HEK293 (cell line): Measurements from ENCODE around the gene NCAPD3.

Experiments used
- CTCF ChIA-PET: fragments of 350-600 bp; formaldehyde crosslinking; extraction: SDS; loops from one replicate; lab custom pipeline; 2021; ENCODE audit warnings: antibody characterized with exemption; lab: Yijun Ruan, JAX
- POLR2A ChIA-PET: fragments of 300-600 bp; formaldehyde crosslinking; extraction: SDS; loops from one replicate; lab custom pipeline; 2020; ENCODE audit warnings: antibody characterized with exemption, inconsistent platforms; lab: Yijun Ruan, JAX
- H3K27ac ChIP-seq: fragments of 200-500 bp; sonication (Bioruptor generic); 2 replicates; pipeline ENCODE4 v1.5.1; 2014; ENCODE audit warnings: low read depth, low read length, control low read depth, inconsistent platforms; ENCODE audit errors: extremely low read depth
- H3K36me3 ChIP-seq, 2 experiments: fragments of 200-500 bp in 1 of 2; sonication (Bioruptor generic) in 1 of 2; 1 replicate in 1 of 2; 2 replicates in 1 of 2; pipeline ENCODE4 v1.5.1; 2014 to 2017; ENCODE audit warnings: inconsistent platforms in 2 of 2, low read length in 2 of 2; ENCODE audit not compliant: control insufficient read depth in 2 of 2, insufficient read depth in 1 of 2
- H3K4me1 ChIP-seq: fragments of 200-500 bp; sonication (Bioruptor generic); 2 replicates; pipeline ENCODE4 v1.5.1; 2014; ENCODE audit warnings: mild to moderate bottlenecking, low read length, inconsistent platforms; ENCODE audit not compliant: control insufficient read depth, insufficient read depth
- H3K4me3 ChIP-seq: 2 replicates; pipeline ENCODE4 v1.5.1; 2011; ENCODE audit warnings: low read depth, mild to moderate bottlenecking, control low read depth, low read length, moderate library complexity
- H3K9me3 ChIP-seq: fragments of 200-500 bp; sonication (Bioruptor generic); 2 replicates; pipeline ENCODE4 v1.5.1; 2014; ENCODE audit warnings: low read depth, low read length, inconsistent platforms; ENCODE audit not compliant: control insufficient read depth, insufficient read depth
- HOXD13 ChIP-seq: sonication (generic); formaldehyde crosslinking; IDR thresholded peaks from 2 replicates; pipeline ENCODE4 v1.8.0; 2022; ENCODE audit warnings: missing genetic modification reagents, borderline replicate concordance
- OVOL3 ChIP-seq: fragments of 450-650 bp; formaldehyde crosslinking; IDR thresholded peaks from 2 replicates; pipeline ENCODE4 v1.5.1; 2016; ENCODE audit warnings: missing biosample characterization, missing genetic modification characterization
- TRIM28 ChIP-seq: IDR thresholded peaks from 2 replicates; pipeline ENCODE4 v1.6.1; 2011; ENCODE audit warnings: low read length, control low read depth, borderline replicate concordance
- ZBTB1 ChIP-seq: fragments of 450-650 bp; formaldehyde crosslinking; IDR thresholded peaks from 2 replicates; pipeline ENCODE4 v1.5.1; 2016; ENCODE audit warnings: missing biosample characterization, missing genetic modification characterization
- ZBTB20 ChIP-seq: fragments of 450-650 bp; formaldehyde crosslinking; IDR thresholded peaks from 2 replicates; pipeline ENCODE4 v1.5.1; 2016; ENCODE audit warnings: missing biosample characterization, missing genetic modification characterization
- ZNF174 ChIP-seq: fragments of 450-650 bp; formaldehyde crosslinking; IDR thresholded peaks from 2 replicates; pipeline ENCODE4 v1.5.0; 2017; ENCODE audit warnings: missing biosample characterization, mild to moderate bottlenecking, missing genetic modification characterization
- ZNF202 ChIP-seq: fragments of 450-650 bp; formaldehyde crosslinking; IDR thresholded peaks from 2 replicates; pipeline ENCODE4 v1.5.1; 2016; ENCODE audit warnings: missing biosample characterization, missing genetic modification characterization, borderline replicate concordance
- ZNF239 ChIP-seq: fragments of 450-650 bp; formaldehyde crosslinking; IDR thresholded peaks from 2 replicates; pipeline ENCODE4 v1.5.1; 2016; ENCODE audit warnings: missing biosample characterization, missing genetic modification characterization
- ZNF324 ChIP-seq: fragments of 450-650 bp; formaldehyde crosslinking; IDR thresholded peaks from 2 replicates; pipeline ENCODE4 v1.5.1; 2016; ENCODE audit warnings: missing biosample characterization, missing genetic modification characterization
- ZNF404 ChIP-seq: fragments of 450-650 bp; formaldehyde crosslinking; IDR thresholded peaks from 2 replicates; pipeline ENCODE4 v1.5.1; 2017; ENCODE audit warnings: missing biosample characterization, missing genetic modification characterization
- ZNF571 ChIP-seq: fragments of 450-650 bp; formaldehyde crosslinking; IDR thresholded peaks from 2 replicates; pipeline ENCODE4 v1.5.0; 2017; ENCODE audit warnings: missing biosample characterization, missing genetic modification characterization
- ZNF629 ChIP-seq: fragments of 450-650 bp; formaldehyde crosslinking; IDR thresholded peaks from 2 replicates; pipeline ENCODE4 v1.5.1; 2017; ENCODE audit warnings: missing biosample characterization, missing genetic modification characterization
- ZXDB ChIP-seq: fragments of 450-650 bp; formaldehyde crosslinking; IDR thresholded peaks from 2 replicates; pipeline ENCODE4 v1.5.1; 2016; ENCODE audit warnings: missing biosample characterization, missing genetic modification characterization
- TF ChIP-seq, protein P1 (sequence below): fragments of 450-650 bp; formaldehyde crosslinking; optimal IDR thresholded peaks from 2 replicates; pipeline ENCODE3; 2016; ENCODE audit warnings: missing biosample characterization, mild to moderate bottlenecking, missing genetic modification characterization
- TF ChIP-seq, protein P2 (sequence below): fragments of 450-650 bp; formaldehyde crosslinking; IDR thresholded peaks from 2 replicates; pipeline ENCODE4 v1.5.1; 2016; ENCODE audit warnings: missing biosample characterization, missing genetic modification characterization, low read depth
- TF ChIP-seq, protein P3 (sequence below): fragments of 450-650 bp; formaldehyde crosslinking; IDR thresholded peaks from 2 replicates; pipeline ENCODE4 v1.5.1; 2016; ENCODE audit warnings: missing biosample characterization, missing genetic modification characterization
- TF ChIP-seq, protein P4 (sequence below): fragments of 450-650 bp; formaldehyde crosslinking; IDR thresholded peaks from 2 replicates; pipeline ENCODE4 v1.5.1; 2017; ENCODE audit warnings: missing biosample characterization, missing genetic modification characterization
- TF ChIP-seq, protein P5 (sequence below): fragments of 450-650 bp; formaldehyde crosslinking; IDR thresholded peaks from 2 replicates; pipeline ENCODE4 v1.5.1; 2016; ENCODE audit warnings: missing biosample characterization, missing genetic modification characterization
- TF ChIP-seq, protein P6 (sequence below): fragments of 450-650 bp; formaldehyde crosslinking; IDR thresholded peaks from 2 replicates; pipeline ENCODE4 v1.5.1; 2017; ENCODE audit warnings: missing biosample characterization, missing genetic modification characterization
- TF ChIP-seq, protein P7 (sequence below): fragments of 450-650 bp; formaldehyde crosslinking; IDR thresholded peaks from 2 replicates; pipeline ENCODE4 v1.5.1; 2016; ENCODE audit warnings: missing biosample characterization, missing genetic modification characterization

Gene NCAPD3

DNA sequence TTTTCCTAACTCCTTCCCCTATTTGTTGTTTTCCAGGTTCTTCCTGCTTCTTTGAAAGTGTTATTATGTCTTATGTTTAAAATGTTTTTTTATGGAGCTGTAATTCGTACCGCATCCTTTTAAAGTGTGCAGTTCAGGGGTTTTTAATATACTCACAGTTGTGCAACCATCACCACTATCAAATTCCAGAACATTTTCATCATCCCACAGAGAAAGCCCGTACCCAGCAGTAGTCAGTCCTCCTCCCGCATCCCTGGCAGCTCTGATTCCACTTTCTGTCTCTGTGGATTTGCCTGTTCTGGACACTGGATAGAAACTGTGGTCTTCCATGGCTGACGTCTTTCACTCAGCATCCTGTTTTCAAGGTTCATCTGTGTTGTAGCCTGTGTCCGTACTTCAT is 81.2 kb downstream of the NCAPD3 start:
- H3K4me3 ChIP-seq: no peak overlapping the region
- peaks cover 0 to 52% of the 10 kb centered on the region in 2 experiments; a peak in 2 of 3 replicates for H3K36me3 ChIP-seq
- H3K27ac ChIP-seq: no peak overlapping the region
- ChIA-PET POLR2A (no interaction called here), CTCF (interaction anchor here (1.2 kb wide), 1 partner anchor 10 kb away, joined by 4 read pairs; no protein-coding TSS in a partner anchor)
- no peaks in the 10 kb centered on the region for H3K4me1 ChIP-seq
- no peak for TF ChIP-seq TRIM28
- no peak for TF ChIP-seq ZNF629 (tag by site-specific recombination)
- no peak for TF ChIP-seq ZXDB
- TF ChIP-seq, protein P1, sequence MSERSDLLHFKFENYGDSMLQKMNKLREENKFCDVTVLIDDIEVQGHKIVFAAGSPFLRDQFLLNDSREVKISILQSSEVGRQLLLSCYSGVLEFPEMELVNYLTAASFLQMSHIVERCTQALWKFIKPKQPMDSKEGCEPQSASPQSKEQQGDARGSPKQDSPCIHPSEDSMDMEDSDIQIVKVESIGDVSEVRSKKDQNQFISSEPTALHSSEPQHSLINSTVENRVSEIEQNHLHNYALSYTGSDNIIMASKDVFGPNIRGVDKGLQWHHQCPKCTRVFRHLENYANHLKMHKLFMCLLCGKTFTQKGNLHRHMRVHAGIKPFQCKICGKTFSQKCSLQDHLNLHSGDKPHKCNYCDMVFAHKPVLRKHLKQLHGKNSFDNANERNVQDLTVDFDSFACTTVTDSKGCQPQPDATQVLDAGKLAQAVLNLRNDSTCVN (tag by site-specific recombination): no peak
- TF ChIP-seq ZNF571: no peak
- TF ChIP-seq, protein P2, sequence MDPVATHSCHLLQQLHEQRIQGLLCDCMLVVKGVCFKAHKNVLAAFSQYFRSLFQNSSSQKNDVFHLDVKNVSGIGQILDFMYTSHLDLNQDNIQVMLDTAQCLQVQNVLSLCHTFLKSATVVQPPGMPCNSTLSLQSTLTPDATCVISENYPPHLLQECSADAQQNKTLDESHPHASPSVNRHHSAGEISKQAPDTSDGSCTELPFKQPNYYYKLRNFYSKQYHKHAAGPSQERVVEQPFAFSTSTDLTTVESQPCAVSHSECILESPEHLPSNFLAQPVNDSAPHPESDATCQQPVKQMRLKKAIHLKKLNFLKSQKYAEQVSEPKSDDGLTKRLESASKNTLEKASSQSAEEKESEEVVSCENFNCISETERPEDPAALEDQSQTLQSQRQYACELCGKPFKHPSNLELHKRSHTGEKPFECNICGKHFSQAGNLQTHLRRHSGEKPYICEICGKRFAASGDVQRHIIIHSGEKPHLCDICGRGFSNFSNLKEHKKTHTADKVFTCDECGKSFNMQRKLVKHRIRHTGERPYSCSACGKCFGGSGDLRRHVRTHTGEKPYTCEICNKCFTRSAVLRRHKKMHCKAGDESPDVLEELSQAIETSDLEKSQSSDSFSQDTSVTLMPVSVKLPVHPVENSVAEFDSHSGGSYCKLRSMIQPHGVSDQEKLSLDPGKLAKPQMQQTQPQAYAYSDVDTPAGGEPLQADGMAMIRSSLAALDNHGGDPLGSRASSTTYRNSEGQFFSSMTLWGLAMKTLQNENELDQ (tag by site-specific recombination): no peak
- TF ChIP-seq ZBTB1: no peak
- TF ChIP-seq ZNF202 (tag by site-specific recombination): no peak
- TF ChIP-seq, protein P3, sequence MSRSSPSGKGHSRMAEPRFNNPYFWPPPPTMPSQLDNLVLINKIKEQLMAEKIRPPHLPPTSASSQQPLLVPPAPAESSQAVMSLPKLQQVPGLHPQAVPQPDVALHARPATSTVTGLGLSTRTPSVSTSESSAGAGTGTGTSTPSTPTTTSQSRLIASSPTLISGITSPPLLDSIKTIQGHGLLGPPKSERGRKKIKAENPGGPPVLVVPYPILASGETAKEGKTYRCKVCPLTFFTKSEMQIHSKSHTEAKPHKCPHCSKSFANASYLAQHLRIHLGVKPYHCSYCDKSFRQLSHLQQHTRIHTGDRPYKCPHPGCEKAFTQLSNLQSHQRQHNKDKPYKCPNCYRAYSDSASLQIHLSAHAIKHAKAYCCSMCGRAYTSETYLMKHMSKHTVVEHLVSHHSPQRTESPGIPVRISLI: no peak
- no peak for TF ChIP-seq ZNF174
- TF ChIP-seq, protein P4, sequence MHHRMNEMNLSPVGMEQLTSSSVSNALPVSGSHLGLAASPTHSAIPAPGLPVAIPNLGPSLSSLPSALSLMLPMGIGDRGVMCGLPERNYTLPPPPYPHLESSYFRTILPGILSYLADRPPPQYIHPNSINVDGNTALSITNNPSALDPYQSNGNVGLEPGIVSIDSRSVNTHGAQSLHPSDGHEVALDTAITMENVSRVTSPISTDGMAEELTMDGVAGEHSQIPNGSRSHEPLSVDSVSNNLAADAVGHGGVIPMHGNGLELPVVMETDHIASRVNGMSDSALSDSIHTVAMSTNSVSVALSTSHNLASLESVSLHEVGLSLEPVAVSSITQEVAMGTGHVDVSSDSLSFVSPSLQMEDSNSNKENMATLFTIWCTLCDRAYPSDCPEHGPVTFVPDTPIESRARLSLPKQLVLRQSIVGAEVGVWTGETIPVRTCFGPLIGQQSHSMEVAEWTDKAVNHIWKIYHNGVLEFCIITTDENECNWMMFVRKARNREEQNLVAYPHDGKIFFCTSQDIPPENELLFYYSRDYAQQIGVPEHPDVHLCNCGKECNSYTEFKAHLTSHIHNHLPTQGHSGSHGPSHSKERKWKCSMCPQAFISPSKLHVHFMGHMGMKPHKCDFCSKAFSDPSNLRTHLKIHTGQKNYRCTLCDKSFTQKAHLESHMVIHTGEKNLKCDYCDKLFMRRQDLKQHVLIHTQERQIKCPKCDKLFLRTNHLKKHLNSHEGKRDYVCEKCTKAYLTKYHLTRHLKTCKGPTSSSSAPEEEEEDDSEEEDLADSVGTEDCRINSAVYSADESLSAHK (tag by site-specific recombination): no peak
- TF ChIP-seq, protein P5, sequence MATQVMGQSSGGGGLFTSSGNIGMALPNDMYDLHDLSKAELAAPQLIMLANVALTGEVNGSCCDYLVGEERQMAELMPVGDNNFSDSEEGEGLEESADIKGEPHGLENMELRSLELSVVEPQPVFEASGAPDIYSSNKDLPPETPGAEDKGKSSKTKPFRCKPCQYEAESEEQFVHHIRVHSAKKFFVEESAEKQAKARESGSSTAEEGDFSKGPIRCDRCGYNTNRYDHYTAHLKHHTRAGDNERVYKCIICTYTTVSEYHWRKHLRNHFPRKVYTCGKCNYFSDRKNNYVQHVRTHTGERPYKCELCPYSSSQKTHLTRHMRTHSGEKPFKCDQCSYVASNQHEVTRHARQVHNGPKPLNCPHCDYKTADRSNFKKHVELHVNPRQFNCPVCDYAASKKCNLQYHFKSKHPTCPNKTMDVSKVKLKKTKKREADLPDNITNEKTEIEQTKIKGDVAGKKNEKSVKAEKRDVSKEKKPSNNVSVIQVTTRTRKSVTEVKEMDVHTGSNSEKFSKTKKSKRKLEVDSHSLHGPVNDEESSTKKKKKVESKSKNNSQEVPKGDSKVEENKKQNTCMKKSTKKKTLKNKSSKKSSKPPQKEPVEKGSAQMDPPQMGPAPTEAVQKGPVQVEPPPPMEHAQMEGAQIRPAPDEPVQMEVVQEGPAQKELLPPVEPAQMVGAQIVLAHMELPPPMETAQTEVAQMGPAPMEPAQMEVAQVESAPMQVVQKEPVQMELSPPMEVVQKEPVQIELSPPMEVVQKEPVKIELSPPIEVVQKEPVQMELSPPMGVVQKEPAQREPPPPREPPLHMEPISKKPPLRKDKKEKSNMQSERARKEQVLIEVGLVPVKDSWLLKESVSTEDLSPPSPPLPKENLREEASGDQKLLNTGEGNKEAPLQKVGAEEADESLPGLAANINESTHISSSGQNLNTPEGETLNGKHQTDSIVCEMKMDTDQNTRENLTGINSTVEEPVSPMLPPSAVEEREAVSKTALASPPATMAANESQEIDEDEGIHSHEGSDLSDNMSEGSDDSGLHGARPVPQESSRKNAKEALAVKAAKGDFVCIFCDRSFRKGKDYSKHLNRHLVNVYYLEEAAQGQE (tag by site-specific recombination): no peak
- TF ChIP-seq ZNF324 (tag by site-specific recombination): no peak
- no peak for TF ChIP-seq ZNF404 (tag by site-specific recombination)
- H3K9me3 ChIP-seq: no peaks in the 10 kb centered on the region; the same call in 1 of the 2 replicates

DNA sequence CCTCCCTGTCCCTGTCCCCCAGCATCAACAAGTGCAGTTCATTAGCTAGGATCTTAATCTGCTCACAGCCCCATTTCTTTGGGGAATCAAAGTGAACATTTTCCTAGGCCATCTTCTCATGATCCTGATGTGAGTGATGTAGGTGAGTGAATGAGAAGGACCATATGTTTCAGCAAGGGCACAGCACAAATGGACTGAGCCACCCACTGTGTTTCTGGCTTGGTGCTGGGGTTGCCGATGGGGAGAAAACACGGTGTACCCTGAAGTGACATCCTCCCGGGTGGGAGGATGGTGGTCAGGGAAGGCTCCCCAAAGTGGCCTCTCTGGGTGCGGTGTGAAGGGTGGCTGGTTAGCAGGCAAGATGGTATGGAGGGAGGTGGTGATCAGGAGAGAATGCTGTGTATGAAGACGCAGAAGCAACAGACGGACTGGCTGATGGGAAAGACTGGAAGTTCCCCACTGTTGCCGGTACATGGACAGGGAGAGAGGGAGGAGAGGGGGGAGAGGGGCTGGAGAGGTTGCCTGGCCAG is 82.7 kb downstream of the NCAPD3 start:
- H3K36me3 ChIP-seq: peaks cover 0 to 40% of the 10 kb centered on the region in 2 experiments; a peak in 1 of 3 replicates
- no peaks in the 10 kb centered on the region; the same call in 1 of the 2 replicates for H3K9me3 ChIP-seq
- CTCF ChIA-PET: interaction anchor here (0.6 to 3.0 kb wide), 10 partner anchors 7 to 213 kb away, joined by 3 to 44 read pairs (median 4); no protein-coding TSS in a partner anchor
- no peaks in the 10 kb centered on the region for H3K4me1 ChIP-seq
- POLR2A ChIA-PET: no interaction called here
- no peak overlapping the region for H3K4me3 ChIP-seq
- no peak overlapping the region for H3K27ac ChIP-seq
- no peak for TF ChIP-seq HOXD13
- no peak for TF ChIP-seq OVOL3 (tag by site-specific recombination)
- TF ChIP-seq ZBTB20 (tag by site-specific recombination): no peak
- no peak for TF ChIP-seq ZNF239 (tag by site-specific recombination)
- TF ChIP-seq, protein P6, sequence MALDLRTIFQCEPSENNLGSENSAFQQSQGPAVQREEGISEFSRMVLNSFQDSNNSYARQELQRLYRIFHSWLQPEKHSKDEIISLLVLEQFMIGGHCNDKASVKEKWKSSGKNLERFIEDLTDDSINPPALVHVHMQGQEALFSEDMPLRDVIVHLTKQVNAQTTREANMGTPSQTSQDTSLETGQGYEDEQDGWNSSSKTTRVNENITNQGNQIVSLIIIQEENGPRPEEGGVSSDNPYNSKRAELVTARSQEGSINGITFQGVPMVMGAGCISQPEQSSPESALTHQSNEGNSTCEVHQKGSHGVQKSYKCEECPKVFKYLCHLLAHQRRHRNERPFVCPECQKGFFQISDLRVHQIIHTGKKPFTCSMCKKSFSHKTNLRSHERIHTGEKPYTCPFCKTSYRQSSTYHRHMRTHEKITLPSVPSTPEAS (tag by site-specific recombination): no peak
- TF ChIP-seq, protein P7, sequence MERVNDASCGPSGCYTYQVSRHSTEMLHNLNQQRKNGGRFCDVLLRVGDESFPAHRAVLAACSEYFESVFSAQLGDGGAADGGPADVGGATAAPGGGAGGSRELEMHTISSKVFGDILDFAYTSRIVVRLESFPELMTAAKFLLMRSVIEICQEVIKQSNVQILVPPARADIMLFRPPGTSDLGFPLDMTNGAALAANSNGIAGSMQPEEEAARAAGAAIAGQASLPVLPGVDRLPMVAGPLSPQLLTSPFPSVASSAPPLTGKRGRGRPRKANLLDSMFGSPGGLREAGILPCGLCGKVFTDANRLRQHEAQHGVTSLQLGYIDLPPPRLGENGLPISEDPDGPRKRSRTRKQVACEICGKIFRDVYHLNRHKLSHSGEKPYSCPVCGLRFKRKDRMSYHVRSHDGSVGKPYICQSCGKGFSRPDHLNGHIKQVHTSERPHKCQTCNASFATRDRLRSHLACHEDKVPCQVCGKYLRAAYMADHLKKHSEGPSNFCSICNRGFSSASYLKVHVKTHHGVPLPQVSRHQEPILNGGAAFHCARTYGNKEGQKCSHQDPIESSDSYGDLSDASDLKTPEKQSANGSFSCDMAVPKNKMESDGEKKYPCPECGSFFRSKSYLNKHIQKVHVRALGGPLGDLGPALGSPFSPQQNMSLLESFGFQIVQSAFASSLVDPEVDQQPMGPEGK (tag by site-specific recombination): no peak
